Spinal cord (tissue), 10 donors: ENCODE results near the gene PDK2. TPM values are rescaled to one million over a fixed set of nuclear protein-coding genes. Genes with fewer than 3 reads are reported as not detected.

Experiments
- DNase-seq, 6 donors: peaks; one replicate each; pipeline versions ENCODE4 v3.0.0 to v3.0.0-alpha.2; 2013 to 2015; ENCODE audit warnings: low spot score in 6 of 6, low read depth in 4 of 6
- H3K27ac ChIP-seq: one replicate; pipeline ENCODE4 v1.5.1; 2013; ENCODE audit warnings: low read depth, low read length, control low read depth
- H3K27me3 ChIP-seq: one replicate; pipeline ENCODE4 v1.6.1; 2013; ENCODE audit warnings: low read length; ENCODE audit not compliant: control insufficient read depth, insufficient read depth
- H3K36me3 ChIP-seq: one replicate; pipeline ENCODE4 v1.6.1; 2013; ENCODE audit warnings: low read length; ENCODE audit not compliant: control insufficient read depth, insufficient read depth
- H3K4me1 ChIP-seq: one replicate; pipeline ENCODE4 v1.6.1; 2013; ENCODE audit warnings: low read length; ENCODE audit not compliant: control insufficient read depth, insufficient read depth
- H3K4me3 ChIP-seq: one replicate; pipeline ENCODE4 v1.5.1; 2013; ENCODE audit warnings: low read depth, low read length, control low read depth
- H3K9me3 ChIP-seq: one replicate; pipeline ENCODE4 v1.6.1; 2013; ENCODE audit warnings: low read length; ENCODE audit not compliant: control insufficient read depth, insufficient read depth
- WGBS: methylation state at CpG from one replicate; pipeline ENCODE4 v1.1.5; 2013; ENCODE audit warnings: missing lambda C conversion rate; ENCODE audit not compliant: insufficient coverage; 5-methylcytosine and 5-hydroxymethylcytosine counted together
- polyA plus RNA-seq, 2 donors: library from polyadenylated mRNA; unstranded; fragments of 120-200 nt; gene quantifications; one replicate each; pipeline ENCODE4 v1.2.1, GENCODE V29; 2013; ENCODE audit not compliant: insufficient read length in 2 of 2
- total RNA-seq, 2 donors: library from RNA; depleted of rRNA in 1 of 2; stranded (reverse); fragments of 120-200 nt in 1 of 2; fragments of >200 nt in 1 of 2; gene quantifications; one replicate each; pipeline versions ENCODE4 v1.2.3 to v1.2.4, GENCODE V29; 2013 to 2014
- donor health status: healthy.

PDK2 gene
- total and polyA plus RNA-seq, 4 donors, result 14.7 to 56.1 (median 42.7) TPM

DNA sequence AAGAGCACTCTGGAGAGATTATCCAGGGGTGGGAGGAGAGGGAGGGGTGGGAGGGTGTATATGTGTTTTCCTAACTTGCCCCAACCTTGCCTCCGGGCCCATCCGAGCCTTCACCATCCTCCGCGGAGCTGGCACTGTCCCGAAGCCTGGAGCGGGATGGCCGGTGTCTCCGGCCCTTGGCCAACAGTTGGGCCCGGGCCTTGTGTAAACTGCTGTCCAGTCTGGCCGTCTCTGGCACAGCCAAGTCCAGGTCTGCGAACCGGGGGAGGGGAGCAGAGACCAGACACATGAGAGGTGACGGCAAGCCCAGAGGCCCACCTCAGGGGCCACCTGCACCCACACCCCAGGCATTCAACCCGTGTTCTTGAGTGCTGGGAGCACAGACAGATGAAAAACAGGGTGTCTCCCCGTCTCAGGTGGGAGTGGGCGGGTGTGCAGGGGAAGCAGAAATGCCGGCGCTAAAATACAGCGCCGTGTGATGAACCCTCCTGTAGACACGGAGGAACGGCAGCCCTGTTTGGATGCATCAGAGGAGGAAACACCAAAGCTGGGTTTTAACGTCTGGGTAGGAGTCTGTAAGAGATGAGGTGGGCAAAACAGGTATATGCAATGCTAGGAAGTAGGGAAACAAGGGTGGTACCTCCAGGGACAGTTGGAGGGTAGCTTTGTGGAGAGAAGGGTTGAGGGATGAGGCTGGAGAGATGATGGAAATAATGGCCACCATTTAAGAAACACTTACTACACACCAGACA, 23.1 kb downstream of the PDK2 start:
- Histone ChIP-seq H3K4me1 (peaks cover 13% of the 10 kb centered on the region), H3K9me3 (no peaks in the 10 kb centered on the region), H3K36me3 (peaks cover 45% of the 10 kb centered on the region), H3K27ac (no peak overlapping the region), H3K27me3 (peaks cover 2% of the 10 kb centered on the region), H3K4me3 (no peak overlapping the region)
- DNase-seq, result no peak
- 90% methylated on average over 21 of the region's 23 CpGs for WGBS

DNA sequence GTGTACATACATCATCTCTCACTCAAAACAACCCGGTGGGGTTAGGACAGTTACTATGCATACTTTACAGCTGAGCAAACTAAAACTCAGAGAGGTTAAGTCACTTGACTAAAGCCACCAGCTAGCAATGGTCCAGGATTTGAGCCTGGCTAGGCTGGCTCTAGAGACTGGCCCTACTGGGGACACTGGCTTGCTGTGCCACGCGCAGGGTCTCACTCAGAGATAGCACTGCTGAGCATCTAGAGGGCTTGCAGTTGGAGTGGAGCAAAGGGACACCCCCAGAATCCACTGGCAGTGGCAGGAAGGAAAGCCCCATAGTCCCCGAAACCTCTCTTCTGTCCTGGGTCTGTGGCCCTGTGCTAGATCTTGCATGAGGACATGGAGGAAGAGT, 23.7 kb downstream of the PDK2 start:
- Histone ChIP-seq H3K36me3 (peaks cover 45% of the 10 kb centered on the region), H3K27ac (no peak overlapping the region), H3K27me3 (peaks cover 2% of the 10 kb centered on the region), H3K9me3 (no peaks in the 10 kb centered on the region), H3K4me1 (peaks cover 19% of the 10 kb centered on the region), H3K4me3 (no peak overlapping the region)
- WGBS, result 92% methylated on average over 4 of the region's 4 CpGs
- DNase-seq, result no peak

DNA sequence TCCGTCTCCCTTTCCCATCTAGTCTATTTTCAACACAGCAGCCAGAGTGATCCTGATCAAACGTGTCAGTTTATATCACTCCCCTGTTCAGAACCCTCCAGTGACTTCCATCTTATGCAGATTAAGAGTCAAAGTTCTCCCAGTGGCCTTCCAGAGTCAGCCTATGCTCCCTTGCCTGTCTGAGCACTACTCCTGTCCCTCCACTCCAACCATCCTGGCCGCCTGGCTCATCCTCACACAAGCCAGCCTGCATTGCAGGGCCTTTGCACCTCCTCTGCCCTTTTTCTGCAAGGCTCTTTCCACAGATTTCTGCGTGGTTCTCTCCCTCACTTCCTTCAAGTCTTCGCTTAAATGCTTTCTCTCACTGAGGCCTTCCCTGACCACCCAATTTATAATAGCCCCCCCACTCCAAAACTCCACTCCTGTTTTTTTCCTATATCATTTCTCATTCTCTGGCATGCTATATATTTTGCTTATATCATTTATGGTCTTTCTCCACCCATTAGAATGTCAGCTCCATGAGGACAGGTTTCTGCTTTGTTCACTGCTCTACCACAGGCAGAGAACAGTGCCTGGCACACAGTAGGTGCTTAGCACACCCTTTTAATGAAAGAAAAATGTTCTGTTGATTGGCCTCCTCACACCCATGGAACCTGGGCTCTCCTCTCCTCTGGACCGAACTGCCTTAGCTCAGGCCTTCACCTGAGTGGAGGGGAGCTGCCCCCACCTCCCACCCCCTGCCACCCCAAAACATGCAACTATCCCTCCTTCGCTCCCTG, 25.5 kb downstream of the PDK2 start:
- peaks cover 23% of the 10 kb centered on the region for H3K4me1 ChIP-seq
- no peak overlapping the region for H3K4me3 ChIP-seq
- H3K9me3 ChIP-seq, result no peaks in the 10 kb centered on the region
- peaks cover 2% of the 10 kb centered on the region for H3K27me3 ChIP-seq
- WGBS, result 89% methylated on average over 6 of the region's 7 CpGs
- no peak overlapping the region for H3K27ac ChIP-seq
- H3K36me3 ChIP-seq, result peaks cover 45% of the 10 kb centered on the region
- no peak for DNase-seq

DNA sequence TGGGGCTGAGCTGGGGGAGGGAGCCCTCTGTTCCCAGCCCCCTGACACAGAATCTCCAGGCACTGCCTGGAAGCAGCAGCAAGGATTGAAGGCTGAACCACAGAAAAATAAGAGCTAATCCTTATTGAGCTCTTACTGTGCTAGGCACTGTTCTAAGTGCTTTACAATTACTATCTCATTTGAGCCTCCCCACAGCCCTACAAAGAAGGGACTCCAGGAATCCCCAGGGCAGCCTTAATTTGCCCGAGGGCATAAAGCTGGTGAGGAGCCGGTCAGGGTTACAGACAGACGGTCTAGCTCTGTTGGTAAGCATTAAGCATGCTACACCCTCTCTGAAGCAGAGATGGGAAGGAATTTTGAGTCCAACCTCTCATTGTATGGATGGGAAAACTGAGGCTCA, 27.8 kb downstream of the PDK2 start:
- peaks cover 18% of the 10 kb centered on the region for H3K4me1 ChIP-seq
- H3K27me3 ChIP-seq, result no peaks in the 10 kb centered on the region
- no peak overlapping the region for H3K27ac ChIP-seq
- H3K9me3 ChIP-seq, result no peaks in the 10 kb centered on the region
- H3K4me3 ChIP-seq, result no peak overlapping the region
- WGBS, result no CpG with 5 or more reads among the region's 3 CpGs
- no peak for DNase-seq
- H3K36me3 ChIP-seq, result peaks cover 36% of the 10 kb centered on the region

DNA sequence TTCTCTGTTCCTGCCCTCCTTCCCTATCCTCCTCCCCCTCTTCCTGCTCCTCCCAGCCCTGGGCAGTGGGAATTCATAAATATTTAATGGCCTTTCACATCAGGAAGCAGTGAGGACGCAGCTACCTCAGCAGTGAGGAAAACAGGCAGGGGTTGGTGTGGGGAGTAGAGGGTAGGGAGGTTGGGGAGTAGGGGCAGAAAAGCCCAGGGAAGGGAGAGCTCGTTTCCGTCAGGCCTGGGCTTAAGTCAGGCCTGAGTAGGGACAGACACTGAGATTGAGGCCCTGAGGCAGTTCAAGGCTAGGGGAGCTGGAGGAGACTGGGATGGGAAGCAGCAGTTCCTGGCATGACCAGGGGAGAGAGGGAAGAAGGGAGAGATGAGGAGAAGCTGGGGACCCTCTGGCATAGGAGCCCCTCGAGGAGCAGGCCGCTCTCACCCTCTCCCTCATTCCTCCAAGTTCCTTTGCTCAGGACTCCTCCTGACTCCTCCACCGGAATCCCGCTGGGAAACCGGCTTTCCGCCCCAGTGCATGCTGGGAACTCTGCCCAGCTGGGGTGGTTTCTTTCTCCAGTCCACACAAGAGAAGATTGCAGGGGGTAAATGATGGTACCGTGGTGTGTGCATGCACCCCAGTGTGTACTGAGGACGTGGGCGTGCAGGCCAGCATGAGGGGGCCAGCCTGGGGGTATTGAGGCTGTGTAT, 28.6 kb downstream of the PDK2 start:
- H3K4me3 ChIP-seq, result no peak overlapping the region
- H3K4me1 ChIP-seq, result peaks cover 22% of the 10 kb centered on the region
- peak in 1 of 6 donors; percentile 43 for DNase-seq
- no peaks in the 10 kb centered on the region for H3K27me3 ChIP-seq
- H3K27ac ChIP-seq, result no peak overlapping the region
- H3K36me3 ChIP-seq, result peaks cover 29% of the 10 kb centered on the region
- H3K9me3 ChIP-seq, result no peaks in the 10 kb centered on the region
- 30% methylated on average over 8 of the region's 12 CpGs for WGBS

DNA sequence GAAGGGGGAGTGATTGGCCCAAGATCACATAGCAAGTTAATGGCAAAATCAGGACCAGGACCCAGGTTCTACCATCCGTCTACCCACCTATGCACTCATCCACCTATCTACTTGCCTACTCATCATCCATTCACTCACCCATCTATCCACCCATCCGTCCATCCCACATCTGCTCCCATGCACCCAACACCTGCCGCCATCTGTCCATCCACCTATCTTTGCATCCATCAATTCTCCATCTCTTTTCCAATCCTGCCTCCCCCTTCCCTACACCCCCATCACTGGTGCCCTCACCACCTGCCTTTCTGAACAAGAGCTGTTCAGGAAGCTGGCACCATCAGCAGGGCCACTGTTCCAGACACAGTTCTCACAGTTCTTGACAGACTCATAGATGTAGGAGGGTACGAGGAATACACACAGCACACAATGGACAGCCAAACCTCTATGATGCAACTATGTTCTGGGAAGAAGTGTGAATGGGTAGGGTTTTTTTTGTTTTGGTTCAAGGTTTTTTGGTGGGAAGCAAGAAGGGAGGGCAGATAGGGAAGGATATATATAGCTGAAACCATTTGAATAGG, 30.4 kb downstream of the PDK2 start:
- DNase-seq, result no peak
- no peak overlapping the region for H3K27ac ChIP-seq
- H3K27me3 ChIP-seq, result no peaks in the 10 kb centered on the region
- H3K36me3 ChIP-seq, result peaks cover 28% of the 10 kb centered on the region
- 90% methylated on average over 3 of the region's 4 CpGs for WGBS
- H3K9me3 ChIP-seq, result no peaks in the 10 kb centered on the region
- no peak overlapping the region for H3K4me3 ChIP-seq
- peaks cover 32% of the 10 kb centered on the region for H3K4me1 ChIP-seq

DNA sequence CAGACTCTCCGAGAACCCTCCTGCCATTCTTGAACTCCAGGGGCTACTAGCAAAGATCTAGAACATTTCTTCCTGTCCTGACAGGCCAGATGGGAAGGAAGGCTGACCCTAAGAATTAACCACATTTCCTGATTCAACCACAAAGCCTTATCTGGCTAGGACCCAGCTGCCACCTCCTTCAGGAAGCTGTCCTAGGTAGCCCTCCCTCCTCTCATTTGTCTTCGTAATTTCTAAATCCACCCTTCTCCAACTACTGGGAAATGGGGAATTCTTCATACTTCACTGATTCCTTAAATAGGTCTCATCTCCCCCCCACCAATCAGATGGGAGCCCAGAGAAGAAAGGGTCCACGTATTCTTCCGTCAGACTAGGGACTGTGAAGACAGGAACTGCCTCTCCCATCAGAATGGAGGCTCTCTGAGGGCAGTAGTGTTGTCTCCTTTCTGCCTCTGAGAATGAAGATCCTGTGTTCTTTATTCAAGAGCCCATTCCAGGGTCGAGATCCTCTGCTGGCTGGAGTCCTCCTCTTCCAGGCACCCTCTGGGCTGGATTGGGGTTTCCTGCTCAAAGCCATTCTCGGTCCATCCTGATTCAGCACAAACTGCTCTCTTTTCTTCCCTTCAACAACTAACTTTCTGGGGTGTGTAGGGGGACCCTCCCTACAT, 32.7 kb downstream of the PDK2 start:
- no peak overlapping the region for H3K27ac ChIP-seq
- 62% methylated on average over 3 of the region's 6 CpGs for WGBS
- H3K9me3 ChIP-seq, result no peaks in the 10 kb centered on the region
- H3K4me1 ChIP-seq, result peaks cover 34% of the 10 kb centered on the region
- H3K27me3 ChIP-seq, result no peaks in the 10 kb centered on the region
- H3K36me3 ChIP-seq, result peaks cover 26% of the 10 kb centered on the region
- DNase-seq, result peak in 1 of 6 donors; percentile 65
- no peak overlapping the region for H3K4me3 ChIP-seq

DNA sequence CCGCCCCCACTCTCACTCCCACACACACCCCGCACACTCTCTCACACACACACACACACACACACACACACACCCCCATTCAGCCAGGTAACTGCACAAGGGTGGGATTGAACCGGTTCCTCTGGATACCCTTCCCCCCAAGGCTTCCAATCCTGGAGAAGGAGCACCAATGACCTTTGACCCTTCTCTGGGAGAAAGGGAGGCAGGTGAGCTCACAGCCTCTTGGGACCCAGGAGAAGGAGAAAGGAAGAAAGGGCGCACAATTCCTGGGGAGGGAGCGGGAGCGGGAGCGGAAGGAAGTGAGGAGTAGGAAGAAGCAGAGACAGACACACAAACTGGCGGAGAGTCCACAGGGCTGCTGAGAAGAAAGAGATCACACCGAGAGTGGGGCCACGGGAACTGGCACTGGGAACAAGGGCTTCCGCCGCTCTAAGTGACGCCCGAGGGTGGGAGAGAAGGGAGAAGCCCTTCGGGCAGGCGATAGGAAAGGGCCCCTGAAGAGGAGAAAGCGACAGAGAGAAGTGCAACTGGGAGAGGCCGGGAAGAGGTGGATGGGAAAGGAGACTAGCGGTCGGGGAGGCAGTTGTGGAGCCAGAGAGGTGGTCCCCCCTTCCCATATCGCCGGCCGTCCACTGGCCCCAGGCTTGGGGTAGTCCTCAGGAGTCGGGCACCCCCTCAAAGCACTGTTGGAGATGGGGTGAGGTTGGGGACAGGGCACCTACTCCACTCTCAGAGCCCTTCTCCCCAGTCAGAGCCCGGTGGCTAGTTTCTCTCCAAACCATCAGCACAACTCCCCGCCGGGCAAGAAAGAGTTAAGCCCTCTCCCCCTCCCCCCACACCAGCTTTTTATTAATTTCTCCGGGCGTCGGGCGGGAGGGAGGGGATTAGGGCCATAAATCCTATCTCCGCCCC, 33.5 kb downstream of the PDK2 start:
- H3K27ac ChIP-seq, result peak overlapping the region; percentile 79
- H3K36me3 ChIP-seq, result peaks cover 26% of the 10 kb centered on the region
- DNase-seq, result peak in 2 of 6 donors; percentile 84 to 88
- H3K4me1 ChIP-seq, result peaks cover 25% of the 10 kb centered on the region
- WGBS, result 20% methylated on average over 18 of the region's 32 CpGs
- no peaks in the 10 kb centered on the region for H3K27me3 ChIP-seq
- peak overlapping the region; percentile 56 for H3K4me3 ChIP-seq
- H3K9me3 ChIP-seq, result no peaks in the 10 kb centered on the region
